GM19438 (cell line): ENCODE data around the gene TSR2.
"Not testable (repeated sequence)": the region's sequence is repeated elsewhere in the genome, so short reads cannot be mapped to it uniquely, and the experiment has no call there.

Experiments
- ATAC-seq: cut with Tn5 transposase; IDR thresholded peaks from one replicate; pipeline ENCODE4 v1.9.1; 2021; ENCODE audit warnings: low read depth; ENCODE audit not compliant: unreplicated experiment

Gene TSR2

DNA sequence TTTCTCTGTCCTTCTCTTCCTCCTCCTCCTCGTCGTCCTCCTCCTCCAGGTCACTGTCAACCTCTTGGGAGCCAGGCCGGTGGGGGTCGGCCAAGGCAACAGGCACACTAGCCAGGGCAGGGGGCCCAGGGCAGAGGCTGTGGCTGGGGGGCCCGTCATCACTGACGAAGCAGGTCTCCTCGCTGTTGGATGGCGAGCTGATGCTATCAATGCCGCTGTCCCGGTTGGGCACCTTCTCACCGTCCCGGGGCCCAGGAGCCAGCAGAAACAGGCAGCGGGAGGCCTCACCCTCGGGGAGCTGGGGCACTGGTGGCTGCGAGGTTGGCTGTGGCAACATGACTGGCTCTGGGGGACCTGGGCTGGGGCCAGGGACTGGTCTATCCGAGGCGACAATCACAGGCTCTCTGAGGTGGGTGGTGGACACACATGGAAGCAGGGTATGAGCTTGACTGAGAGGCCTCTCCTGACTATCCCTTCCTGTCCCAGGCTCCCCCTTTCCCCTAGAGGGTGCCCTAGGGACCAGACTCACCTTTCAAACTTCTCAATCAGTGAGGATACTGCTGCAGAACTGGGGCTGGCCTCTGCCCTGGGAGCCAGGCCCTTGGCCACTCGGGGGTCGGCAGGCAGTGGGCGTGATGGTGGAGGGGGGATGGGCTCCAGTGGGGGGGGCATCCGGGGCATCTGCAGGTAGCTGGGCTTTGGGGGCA lies 30.0 kb downstream of the TSR2 start:
- no peak for ATAC-seq

DNA sequence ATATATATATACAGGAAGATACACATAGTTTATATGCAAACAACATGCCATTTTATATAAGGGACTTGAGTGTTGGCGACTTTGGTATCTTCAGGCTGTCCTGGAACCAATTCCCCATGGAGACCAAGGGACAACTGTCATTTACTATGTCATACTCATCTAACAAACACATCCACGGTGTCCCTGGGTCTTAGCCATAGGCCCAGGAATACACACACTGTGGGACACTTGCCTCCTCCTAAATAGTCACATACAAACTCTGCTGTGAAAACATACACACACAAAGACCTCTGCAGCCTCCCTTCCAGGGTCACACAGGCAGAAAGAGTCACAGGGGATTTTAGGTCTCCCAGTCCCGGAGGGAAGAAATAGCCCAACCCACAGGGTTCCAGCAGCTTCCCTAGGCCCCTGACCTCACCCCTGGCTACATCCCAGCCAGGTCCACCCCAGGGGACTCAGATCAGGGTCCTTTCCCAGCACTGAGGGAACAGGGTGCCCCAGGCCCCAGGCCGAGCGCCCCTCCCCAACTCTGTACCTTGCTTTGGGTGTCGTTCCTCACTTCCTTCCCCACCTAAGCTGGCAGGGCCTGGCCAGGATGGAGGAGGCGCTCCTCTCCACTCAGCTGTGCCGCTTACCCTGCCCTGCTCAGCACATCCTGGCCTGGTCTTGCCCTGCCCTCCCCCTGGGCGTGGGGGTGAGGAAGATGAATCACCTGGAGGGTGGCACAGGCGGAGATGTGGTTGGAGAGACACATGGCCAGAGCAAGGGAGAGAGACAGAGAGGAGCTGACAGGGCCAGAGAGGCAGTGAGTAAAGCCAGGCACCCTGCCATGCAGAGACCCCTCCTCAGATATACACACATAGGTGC lies 34.0 kb downstream of the TSR2 start:
- ATAC-seq, result no peak

DNA sequence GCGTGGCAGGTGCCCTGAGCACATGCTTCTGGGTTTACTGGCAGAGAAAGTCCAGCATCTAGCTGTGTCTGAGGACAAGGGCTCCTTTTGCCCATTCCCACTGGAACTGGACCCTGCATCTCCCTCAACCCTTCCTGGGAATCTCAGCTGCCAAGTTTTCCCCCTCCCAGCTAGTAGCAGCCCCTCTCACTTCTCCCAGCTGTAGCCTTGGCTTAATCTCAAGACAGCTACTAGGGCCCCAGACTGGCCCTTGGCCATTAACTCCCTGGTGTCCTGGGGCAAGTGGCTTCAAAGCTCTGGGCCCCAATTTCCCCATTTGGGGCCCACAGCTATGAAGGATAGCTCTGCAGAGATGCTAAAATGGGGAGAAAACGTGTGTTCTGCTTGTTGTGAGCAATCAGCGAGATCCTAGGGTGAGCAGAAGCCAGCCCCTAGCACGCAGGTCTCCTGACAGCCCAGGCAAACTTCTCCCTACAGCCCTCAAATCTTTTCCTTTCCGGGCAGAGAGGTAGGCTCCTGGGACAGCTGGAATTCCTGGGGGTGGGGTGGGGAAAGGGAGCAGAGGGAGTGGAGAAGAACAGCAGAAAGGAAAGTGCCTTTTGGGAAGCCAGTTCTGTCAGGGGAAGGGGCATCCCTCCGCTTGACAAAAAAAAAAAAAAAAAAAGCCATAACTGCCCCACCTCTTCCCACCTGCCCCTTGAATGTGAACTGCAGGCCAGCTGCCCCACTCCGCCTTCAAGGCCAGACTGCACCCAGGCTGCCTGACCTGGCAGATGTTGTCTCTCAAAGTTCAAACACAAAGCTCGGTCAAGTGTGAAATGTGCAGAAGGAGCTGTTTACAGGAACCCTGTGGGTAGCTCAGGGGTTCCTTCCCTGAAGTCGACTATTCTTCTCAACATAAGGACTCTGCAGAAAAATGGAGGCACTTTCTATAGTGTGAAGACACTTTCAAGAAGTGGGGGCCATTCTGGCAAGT lies 39.2 kb downstream of the TSR2 start:
- no peak for ATAC-seq

GRCh38 chrX:54482839-54483593 lies 42.8 kb downstream of the TSR2 start:
- ATAC-seq, result no peak

DNA sequence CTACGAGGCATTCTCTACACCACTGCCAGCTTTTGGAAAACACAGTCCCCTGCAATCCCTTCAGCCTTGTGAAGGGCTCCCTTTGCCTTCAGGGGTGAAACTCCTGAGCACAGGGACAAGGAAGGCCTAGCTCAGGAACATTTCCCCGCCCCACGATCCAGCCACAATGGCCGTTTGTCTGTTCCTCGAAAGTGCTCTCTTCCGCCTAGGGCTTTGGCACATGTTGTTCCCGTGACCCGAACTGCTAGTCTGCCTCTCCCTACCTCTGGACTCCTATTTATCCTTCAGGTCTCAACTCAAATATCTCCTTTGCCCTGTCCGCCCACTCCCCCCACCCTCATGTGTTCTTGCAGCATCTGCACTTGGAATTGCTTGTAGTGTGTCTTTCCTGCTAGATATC lies 43.7 kb downstream of the TSR2 start:
- no peak for ATAC-seq

- no peak for ATAC-seq
Measured at GRCh38 chrX:54484666-54485065, 44.5 kb downstream of the TSR2 start.

- not testable (repeated sequence) for ATAC-seq
Measured at GRCh38 chrX:54489819-54490218, 49.6 kb downstream of the TSR2 start.

DNA sequence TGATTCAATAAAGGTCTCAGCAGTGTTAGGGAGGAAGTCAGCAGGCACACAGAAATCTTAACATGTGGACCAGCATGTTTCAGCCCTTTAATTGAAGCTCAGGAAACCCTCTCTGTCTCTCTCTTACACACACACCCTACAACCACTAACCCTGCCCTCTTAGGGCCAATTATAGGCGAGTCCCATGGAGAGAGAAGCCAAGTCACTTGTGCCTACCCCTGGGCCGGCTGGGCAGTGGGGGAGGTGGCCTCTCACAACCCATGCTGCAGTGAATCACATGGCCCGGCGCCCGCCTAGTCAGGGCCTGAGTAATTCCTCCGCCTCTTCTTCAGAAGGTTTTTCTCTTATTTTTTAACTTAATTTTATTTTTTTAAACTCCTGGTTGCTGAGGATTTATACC lies 52.1 kb downstream of the TSR2 start:
- ATAC-seq, result no peak

GRCh38 chrX:54494166-54494988 lies 54.2 kb downstream of the TSR2 start:
- no peak for ATAC-seq
